SHP77 treated with DMSO at 0.1 percent for 48 hours (cell line): ENCODE data around the gene PEX5.
"Not testable (repeated sequence)": the region's sequence is repeated elsewhere in the genome, so short reads cannot be mapped to it uniquely, and the experiment has no call there.

Experiments used
- DNase-seq: peaks from one replicate; lab custom pipeline; 2025; lab: John Stamatoyannopoulos, UW

PEX5 gene

DNA sequence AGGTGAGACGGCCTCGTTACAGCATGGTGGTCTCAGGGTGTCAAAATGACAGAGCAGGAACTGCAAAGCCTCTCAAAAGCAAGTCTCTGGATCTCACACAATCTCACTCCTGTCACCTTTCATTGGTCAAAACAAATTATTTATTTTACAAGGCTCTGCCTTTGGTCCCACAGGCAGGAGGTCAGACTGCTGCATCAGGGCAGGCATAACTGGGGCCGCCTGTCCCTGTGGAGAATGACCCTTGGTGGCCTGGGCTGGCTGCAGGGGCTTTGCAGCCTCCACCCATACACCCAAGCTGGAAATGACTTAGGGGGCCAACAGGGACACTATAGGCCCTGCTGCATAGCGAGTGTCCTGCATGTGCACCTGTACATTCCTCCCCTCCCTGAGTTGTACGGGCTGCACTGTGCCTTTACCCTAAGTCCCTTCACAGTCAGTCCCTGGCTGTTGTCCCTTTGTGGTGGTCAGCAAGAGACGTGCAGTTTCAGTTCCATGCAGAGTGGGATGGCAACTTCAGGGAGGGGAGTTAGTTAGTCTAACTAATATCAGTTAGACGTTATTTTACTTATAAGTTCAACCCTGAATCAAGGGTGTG lies 28.1 kb downstream of the PEX5 start:
- no peak for DNase-seq

DNA sequence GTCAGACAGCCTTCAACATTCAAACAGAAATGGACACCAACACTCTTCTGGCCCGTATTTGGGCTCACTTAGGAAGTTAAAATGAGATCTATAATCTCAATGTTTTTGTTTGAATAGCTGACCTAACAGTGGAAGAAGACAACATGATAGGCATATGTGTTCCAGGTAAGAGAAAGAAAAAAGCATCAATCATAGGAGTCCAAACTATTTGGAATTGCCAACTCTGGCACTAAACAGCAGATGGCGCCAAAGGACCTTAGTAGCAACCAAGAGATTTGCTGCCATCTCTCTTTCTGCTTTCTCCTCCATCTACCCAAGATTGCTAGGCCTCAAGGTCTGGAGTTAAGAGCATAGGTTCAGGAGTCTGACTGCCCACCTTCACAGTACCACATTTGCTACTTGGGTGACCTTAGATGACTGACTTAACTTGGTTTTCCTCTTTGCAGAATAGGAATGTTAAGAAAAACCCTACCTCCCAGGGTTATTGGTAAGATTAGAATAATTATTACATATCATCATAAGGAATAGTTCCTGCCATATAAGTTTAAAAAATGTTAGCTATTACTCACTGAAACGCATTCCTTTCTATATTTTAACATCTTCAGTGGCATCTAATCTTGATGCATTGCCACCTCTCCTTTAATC lies 30.2 kb downstream of the PEX5 start:
- DNase-seq: no peak

DNA sequence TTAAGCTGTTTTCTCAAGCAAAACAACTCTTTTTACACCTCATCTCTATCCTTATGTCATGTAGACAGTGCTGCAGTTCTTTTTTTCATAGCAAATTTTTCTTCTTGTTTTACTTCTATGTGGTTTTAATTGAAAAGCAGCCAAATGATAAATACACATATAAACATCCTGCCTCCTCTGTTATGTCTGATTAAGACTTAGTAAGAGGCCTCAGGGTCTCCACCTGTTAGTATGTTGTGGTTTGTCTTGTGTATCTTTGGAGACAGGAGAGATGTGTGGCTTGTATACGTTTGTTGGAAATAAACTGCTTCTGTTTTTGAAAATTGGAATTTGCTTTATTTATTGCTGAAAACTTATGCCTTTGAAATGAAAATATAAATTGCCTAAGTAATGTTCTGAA lies 32.0 kb downstream of the PEX5 start:
- DNase-seq: no peak

DNA sequence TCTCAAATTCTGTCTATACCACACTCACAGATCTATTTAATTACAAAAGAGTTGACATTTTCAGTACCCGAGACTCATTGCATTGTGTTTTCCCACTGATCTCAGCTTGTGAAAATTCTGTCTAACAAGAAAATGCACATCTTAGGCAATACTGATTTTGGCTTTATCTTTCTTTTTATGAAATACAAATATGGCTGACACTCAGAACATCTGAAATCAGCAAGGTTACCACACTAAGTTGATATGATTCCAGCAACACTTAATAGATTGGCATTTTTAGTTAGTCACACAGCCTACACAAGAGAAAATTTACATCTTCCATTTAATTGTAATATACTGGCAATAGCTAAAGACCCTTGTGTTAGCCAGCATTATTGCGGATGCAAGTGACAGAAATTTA lies 40.3 kb downstream of the PEX5 start:
- no peak for DNase-seq

DNA sequence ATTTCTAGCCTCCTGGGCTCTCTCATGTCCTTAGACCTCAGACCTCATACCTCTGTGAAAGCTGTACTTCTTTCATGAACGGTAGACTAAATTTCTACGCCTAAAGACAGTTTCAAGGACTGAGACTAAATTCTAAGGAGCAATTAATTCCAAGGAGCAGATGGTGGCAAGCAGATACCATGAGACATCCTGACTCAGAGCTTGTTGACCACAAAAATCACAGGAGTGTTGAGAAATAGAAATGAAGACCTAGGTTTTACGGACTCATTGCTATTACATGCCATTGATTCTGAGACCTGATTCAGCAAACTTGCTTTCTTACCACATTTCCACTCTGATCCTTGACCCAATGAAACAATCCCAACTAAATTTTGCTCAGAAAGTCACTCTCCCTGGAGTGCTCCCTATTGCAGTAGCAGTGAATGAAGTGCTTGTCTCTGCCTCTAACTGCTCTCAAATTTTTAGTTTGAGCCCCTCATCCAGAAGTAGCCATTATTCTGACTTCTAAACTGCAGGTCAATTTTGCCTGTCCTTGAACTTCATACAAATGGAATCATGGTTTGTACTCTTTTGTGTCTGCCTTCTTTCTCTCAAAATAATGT lies 52.0 kb downstream of the PEX5 start:
- no peak for DNase-seq

DNA sequence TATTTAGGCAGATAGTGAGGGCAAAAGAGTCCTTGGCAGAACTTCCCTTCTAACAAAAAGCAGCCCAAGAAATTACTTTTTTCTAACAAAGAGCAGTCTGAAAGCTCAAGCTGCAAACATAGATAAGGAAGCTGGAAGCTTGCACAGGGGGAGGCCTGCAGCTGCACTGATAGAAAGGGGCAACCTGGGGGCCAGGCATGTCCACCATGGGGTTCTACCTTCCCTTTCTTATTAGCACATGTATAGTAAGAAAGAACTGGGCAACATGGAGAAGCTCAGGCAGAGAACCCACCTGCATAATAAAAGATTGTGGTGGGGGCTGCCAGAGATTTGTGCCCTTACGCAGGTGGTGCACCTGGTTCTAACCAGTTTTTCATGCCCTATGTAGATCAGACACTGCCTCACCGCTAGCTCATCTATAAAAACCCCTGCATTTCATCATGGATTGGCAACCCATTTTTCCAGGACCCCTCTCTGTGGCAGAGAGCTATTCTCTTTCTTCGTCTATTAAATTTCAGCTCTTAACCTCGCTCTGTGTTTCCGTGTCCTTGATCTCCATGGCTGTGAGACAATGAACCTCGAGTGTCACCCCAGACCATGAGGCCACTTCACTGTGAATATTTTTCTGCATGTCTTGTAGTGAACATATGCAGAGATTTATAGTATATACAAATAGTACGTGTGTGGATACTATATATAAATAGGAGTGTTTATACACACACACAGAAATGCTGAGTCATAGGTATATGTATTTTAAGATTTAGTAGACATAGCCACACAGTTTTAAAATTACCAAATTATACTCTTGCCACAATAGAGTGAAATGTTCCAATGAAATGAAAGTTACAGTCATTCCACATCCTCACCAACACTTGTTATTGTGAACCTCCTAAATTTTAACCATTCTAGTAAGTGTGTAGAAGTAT lies 53.0 kb downstream of the PEX5 start:
- DNase-seq: no peak

DNA sequence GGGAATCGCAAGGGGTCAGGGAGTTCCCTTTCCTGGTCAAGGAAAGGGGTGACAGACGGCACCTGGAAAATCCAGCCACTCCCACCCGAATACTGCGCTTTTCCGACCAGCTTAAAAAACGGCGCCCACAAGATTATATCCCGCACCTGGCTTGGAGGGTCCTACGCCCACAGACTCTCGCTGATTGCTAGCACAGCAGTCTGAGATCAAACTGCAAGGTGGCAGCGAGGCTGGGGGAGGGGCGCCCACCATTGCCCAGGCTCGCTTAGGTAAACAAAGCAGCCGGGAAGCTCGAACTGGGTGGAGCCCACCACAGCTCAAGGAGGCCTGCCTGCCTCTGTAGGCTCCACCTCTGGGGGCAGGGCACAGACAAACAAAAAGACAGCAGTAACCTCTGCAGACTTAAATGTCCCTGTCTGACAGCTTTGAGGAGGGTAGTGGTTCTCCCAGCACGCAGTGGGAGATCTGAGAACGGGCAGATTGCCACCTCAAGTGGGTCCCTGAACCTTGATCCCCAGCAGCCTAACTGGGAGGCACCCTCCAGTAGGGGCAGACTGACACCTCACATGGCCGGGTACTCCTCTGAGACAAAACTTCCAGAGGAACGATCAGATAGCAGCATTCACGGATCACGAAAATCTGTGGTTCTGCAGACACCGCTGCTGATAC lies 62.0 kb downstream of the PEX5 start:
- DNase-seq: not testable (repeated sequence)

DNA sequence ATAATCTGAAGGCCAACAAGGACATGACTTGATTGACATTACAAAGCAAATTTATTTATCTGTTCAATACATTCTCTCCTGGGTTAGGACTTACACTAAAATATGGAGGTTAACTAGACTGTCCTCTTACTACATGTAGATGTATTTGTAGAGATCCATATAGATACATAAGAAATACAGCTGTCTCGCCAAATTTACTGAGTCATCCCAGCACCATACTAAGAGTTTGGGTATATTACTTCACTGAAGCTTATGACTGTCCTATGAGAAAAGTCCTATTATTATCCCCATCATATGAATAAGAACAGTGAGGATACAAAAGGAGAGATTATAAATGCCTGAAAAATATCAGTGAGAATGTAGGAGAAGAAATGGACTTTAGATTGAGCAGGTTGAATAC lies 69.6 kb downstream of the PEX5 start:
- no peak for DNase-seq
